Heart right ventricle (tissue), 16 donors: Measurements from ENCODE around the gene ZSWIM8. TPM values are rescaled to one million over a fixed set of nuclear protein-coding genes. Genes with fewer than 3 reads are reported as not detected.

Experiments
- ATAC-seq, 8 donors: fragments of 200-7000 bp; cut with Tn5 transposase; one replicate each; pipeline ENCODE4 v1.9.1; 2020; ENCODE audit warnings: mild to moderate bottlenecking in 8 of 8, moderate library complexity in 8 of 8, moderate number of reproducible peaks in 1 of 8
- DNase-seq, 2 donors: peaks; one replicate each; pipeline ENCODE4 v3.0.0-alpha.2; 2020
- H3K27ac ChIP-seq, 10 donors: fragments of 200-600 bp; sonication (generic) in 2 of 10; one replicate each; pipeline versions ENCODE4 v1.5.0 to v1.8.0; 2020 to 2022; ENCODE audit warnings: mild to moderate bottlenecking in 3 of 10
- H3K27me3 ChIP-seq, 7 donors: fragments of 200-600 bp; one replicate each; pipeline ENCODE4 v1.8.0; 2021 to 2022; ENCODE audit warnings: mild to moderate bottlenecking in 2 of 7
- H3K36me3 ChIP-seq, 9 donors: fragments of 200-600 bp; sonication (generic) in 1 of 9; one replicate each; pipeline versions ENCODE4 v1.5.0 to v1.8.0; 2020 to 2022; ENCODE audit warnings: mild to moderate bottlenecking in 2 of 9
- H3K4me1 ChIP-seq, 9 donors: fragments of 200-600 bp; sonication (generic) in 1 of 9; one replicate each; pipeline versions ENCODE4 v1.5.0 to v1.8.0; 2020 to 2022; ENCODE audit warnings: mild to moderate bottlenecking in 4 of 9
- H3K4me3 ChIP-seq, 10 donors: fragments of 200-600 bp; sonication (generic) in 2 of 10; one replicate each; pipeline versions ENCODE4 v1.5.0 to v1.8.0; 2020 to 2022; ENCODE audit warnings: mild to moderate bottlenecking in 7 of 10, moderate library complexity in 2 of 10
- H3K9me3 ChIP-seq, 11 donors: fragments of 200-600 bp in 10 of 11; sonication (generic) in 2 of 11; one replicate each; pipeline versions ENCODE4 v1.5.0 to v1.8.0; 2013 to 2022; ENCODE audit warnings: mild to moderate bottlenecking in 2 of 11, control low read depth in 1 of 11, moderate library complexity in 1 of 11
- CTCF ChIP-seq, 9 donors: fragments of 200-600 bp; sonication (generic) in 2 of 9; IDR thresholded peaks; one replicate each; pipeline versions ENCODE4 v1.5.0 to v1.8.0; 2021 to 2022; ENCODE audit warnings: antibody characterized with exemption in 9 of 9, mild to moderate bottlenecking in 5 of 9, moderate library complexity in 1 of 9
- WGBS, 2 donors: extraction: QIAGEN DNeasy Blood & Tissue Kit; methylation state at CpG; one replicate each; pipeline ENCODE4 v1.1.7; 2013; ENCODE audit warnings: inconsistent platforms in 1 of 2; 5-methylcytosine and 5-hydroxymethylcytosine counted together
- intact Hi-C, 10 donors: fragments of 100-400 bp; cut with DNase I; formaldehyde crosslinking; loops; one replicate each; pipeline versions ENCODE4 v1.11.1 to v1.14.2; 2022
- polyA plus RNA-seq, 2 donors: library from polyadenylated mRNA; stranded (reverse); fragments of 200-250 nt; gene quantifications; one replicate each; pipeline ENCODE4 v1.2.3, GENCODE V29; 2013
- total RNA-seq, 10 donors: library from RNA; stranded (reverse); fragmentation: NEBNext Ultra II Directional in 3 of 10; extraction: Animal tissue kit (Norgen Biotek cat#: 25700) in 3 of 10; gene quantifications; one replicate each; pipeline versions ENCODE4 v1.2.1 to v1.2.4, GENCODE V29; 2021 to 2023
- donor health status: Arrhythmogenic right ventricular cardiomyopathy.
- donor health status: ischemic (EF 13 %, LVEDD 7.1; RV severe dilation, severe dysfunction).
- donor health status: healthy with polysubstance abuse.
- donor health status: DM: no; HTN: yes; CAD: no.
- donor health status: DM: no; HTN: no; CAD: no.
- donor health status: ischemic (EF 25% LVEDD 6.9; RV normal size, moderate dysfunction).
- donor health status: ischemic (EF 25% LVEDD 5.7; RV mildly dilated, moderate dysfunction).
- donor health status: healthy.
- donor health status: DM: yes; HTN: yes; CAD: no.
- donor health status: Ischemic cardiomyopathy.
- donor health status: ischemic (EF 35%, LVEDD 5.7; RV mildly dilated, moderate dysfunction).
- donor health status: nonischemic (EF 11% LVEDD 7.7; RV severe dilation, severe dysfunction).
- donor health status: DM: yes; HTN: yes; CAD: no.
- donor health status: PGD.
- donor health status: ischemic (EF 29% LVEDD 5.4; RV normal size, mild dysfunction).
- donor health status: nonischemic (EF 23%, LVEDD 6.1; RV moderate dilation, normal function).

Gene ZSWIM8
- total and polyA plus RNA-seq, 12 donors = 35.2 to 139 (median 47.0) TPM

- ATAC-seq = no peak
- H3K4me3 ChIP-seq = no peak overlapping the region
- peaks cover 0 to 52% (median 15%) of the 10 kb centered on the region in 9 donors for H3K36me3 ChIP-seq
- no peak overlapping the region for H3K27ac ChIP-seq
- no peak for DNase-seq
- WGBS, 2 donors = 79 to 83% methylated on average over 5 of the region's 5 CpGs
- no peak for TF ChIP-seq CTCF (IDR thresholded peaks at IDR 0.05)
- peaks cover 9 to 60% (median 43%) of the 10 kb centered on the region in 9 donors for H3K4me1 ChIP-seq
- intact Hi-C loops = no loop called here
- H3K27me3 ChIP-seq = no peaks in the 10 kb centered on the region
- no peaks in the 10 kb centered on the region for H3K9me3 ChIP-seq
Measured at GRCh38 chr10:73780301-73780700, 5.1 kb upstream of the ZSWIM8 start.

- intact Hi-C loops = no loop called here
- Histone ChIP-seq H3K27me3 (no peaks in the 10 kb centered on the region), H3K4me3 (peak overlapping the region; percentile 68 to 95 (median 88)), H3K9me3 (no peaks in the 10 kb centered on the region), H3K4me1 (peaks cover 4 to 53% (median 42%) of the 10 kb centered on the region in 9 donors), H3K27ac (peak overlapping the region in 7 of 10 donors; percentile 90 to 95 (median 94)), H3K36me3 (peaks cover 0 to 45% (median 15%) of the 10 kb centered on the region in 9 donors)
- no peak for DNase-seq
- no peak for TF ChIP-seq CTCF (IDR thresholded peaks at IDR 0.05)
- WGBS, 2 donors = 29 to 35% methylated on average over 11 of the region's 11 CpGs
- no peak for ATAC-seq
Measured at GRCh38 chr10:73780966-73781365, 4.4 kb upstream of the ZSWIM8 start.

- WGBS, 2 donors = 1% methylated on average over 14 of the region's 14 CpGs
- H3K27ac ChIP-seq = peak overlapping the region; percentile 67 to 95 (median 93)
- no peak for DNase-seq
- H3K4me3 ChIP-seq = peak overlapping the region; percentile 68 to 95 (median 88)
- no peak for TF ChIP-seq CTCF (IDR thresholded peaks at IDR 0.05)
- ATAC-seq = peak in 2 of 8 donors; percentile 10 to 15
- intact Hi-C loops = no loop called here
- peaks cover 0 to 40% (median 11%) of the 10 kb centered on the region in 9 donors for H3K36me3 ChIP-seq
- H3K27me3 ChIP-seq = no peaks in the 10 kb centered on the region
- no peaks in the 10 kb centered on the region for H3K9me3 ChIP-seq
- peaks cover 4 to 55% (median 41%) of the 10 kb centered on the region in 9 donors for H3K4me1 ChIP-seq
Measured at GRCh38 chr10:73781548-73781878, 3.9 kb upstream of the ZSWIM8 start.

GRCh38 chr10:73781879-73782748 lies 3.3 kb upstream of the ZSWIM8 start, which contains the start of gene CHCHD1:
TSS of gene CHCHD1 (plus strand) at chr10:73782048. CDS start at chr10:73782076, 28 bp downstream.
- peak within 1 kb of the TSS; percentile 67 to 95 (median 93) for H3K27ac ChIP-seq
- H3K4me1 ChIP-seq = peaks cover 6 to 61% (median 46%) of the 10 kb centered on the region in 9 donors
- TF ChIP-seq CTCF (IDR thresholded peaks at IDR 0.05) = peak in 1 of 9 donors; percentile 7
- peak within 1 kb of the TSS; percentile 68 to 95 (median 88) for H3K4me3 ChIP-seq
- H3K9me3 ChIP-seq = no peaks in the 10 kb centered on the region
- ATAC-seq = peak; percentile 68 to 82 (median 79)
- H3K36me3 ChIP-seq = peaks cover 0 to 35% (median 11%) of the 10 kb centered on the region in 9 donors
- intact Hi-C loops = no loop called here
- WGBS, 2 donors = 0 to 1% methylated on average over 57 of the region's 57 CpGs
- peak; percentile 93 to 95 for DNase-seq
- no peaks in the 10 kb centered on the region for H3K27me3 ChIP-seq
